ENCODE measurements around the gene PGBD2. TPM values are rescaled to one million over a fixed set of nuclear protein-coding genes. Genes with fewer than 3 reads are reported as not detected.
"Not testable (repeated sequence)": the region's sequence is repeated elsewhere in the genome, so short reads cannot be mapped to it uniquely, and the experiment has no call there.

The PGBD2 gene
- total RNA-seq, 4 donors from 2014 or later = 5.2 to 12.4 (median 9.7) TPM

DNA sequence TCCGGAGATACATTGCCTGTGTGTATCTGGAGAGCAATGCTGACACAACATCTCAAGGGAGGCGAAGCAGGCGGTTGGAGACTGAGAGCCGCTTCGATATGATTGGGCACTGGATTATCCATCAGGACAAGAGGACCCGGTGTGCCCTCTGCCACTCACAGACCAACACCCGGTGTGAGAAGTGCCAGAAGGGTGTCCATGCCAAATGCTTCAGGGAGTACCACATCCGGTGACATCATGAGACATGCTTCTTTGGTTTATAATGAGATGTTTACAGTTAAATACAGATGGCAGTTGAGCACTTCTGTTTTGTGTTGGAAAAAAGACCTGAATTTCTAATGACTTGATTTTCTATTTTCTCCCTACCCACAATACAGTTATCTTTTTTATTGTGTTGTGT is 12.1 kb downstream of the PGBD2 start:
- in situ Hi-C loops (cut with MboI; ENCODE audit: low pct_ligation_motif_present in 1 of 4, low pct_unique_long_range_greater_than_20kb in 1 of 4, low sequenced_read_pairs in 3 of 4) (no loop called here), intact Hi-C loops (cut with DNase I; ENCODE audit: low total_unique reads) (no loop called here)
- no peak for DNase-seq
- Histone ChIP-seq H3K36me3 (peaks cover 0 to 43% (median 19%) of the 10 kb centered on the region in 4 donors), H3K4me3 (no peak overlapping the region), H3K27me3 (no peaks in the 10 kb centered on the region), H3K4me1 (no peaks in the 10 kb centered on the region), H3K9me3 (no peaks in the 10 kb centered on the region), H3K27ac (no peak overlapping the region)
- WGBS, 2 donors (ENCODE audit: low coverage in 1 of 2) = 80 to 93% methylated on average over 1 to 8 of the region's 8 CpGs
- TF ChIP-seq EP300 (IDR thresholded peaks at IDR 0.05; ENCODE audit: low read depth) = no peak
- no peak for TF ChIP-seq POLR2AphosphoS5 (IDR thresholded peaks at IDR 0.05)
- no peak for TF ChIP-seq CTCF (IDR thresholded peaks at IDR 0.05)
- TF ChIP-seq POLR2A (IDR thresholded peaks at IDR 0.05) = no peak

DNA sequence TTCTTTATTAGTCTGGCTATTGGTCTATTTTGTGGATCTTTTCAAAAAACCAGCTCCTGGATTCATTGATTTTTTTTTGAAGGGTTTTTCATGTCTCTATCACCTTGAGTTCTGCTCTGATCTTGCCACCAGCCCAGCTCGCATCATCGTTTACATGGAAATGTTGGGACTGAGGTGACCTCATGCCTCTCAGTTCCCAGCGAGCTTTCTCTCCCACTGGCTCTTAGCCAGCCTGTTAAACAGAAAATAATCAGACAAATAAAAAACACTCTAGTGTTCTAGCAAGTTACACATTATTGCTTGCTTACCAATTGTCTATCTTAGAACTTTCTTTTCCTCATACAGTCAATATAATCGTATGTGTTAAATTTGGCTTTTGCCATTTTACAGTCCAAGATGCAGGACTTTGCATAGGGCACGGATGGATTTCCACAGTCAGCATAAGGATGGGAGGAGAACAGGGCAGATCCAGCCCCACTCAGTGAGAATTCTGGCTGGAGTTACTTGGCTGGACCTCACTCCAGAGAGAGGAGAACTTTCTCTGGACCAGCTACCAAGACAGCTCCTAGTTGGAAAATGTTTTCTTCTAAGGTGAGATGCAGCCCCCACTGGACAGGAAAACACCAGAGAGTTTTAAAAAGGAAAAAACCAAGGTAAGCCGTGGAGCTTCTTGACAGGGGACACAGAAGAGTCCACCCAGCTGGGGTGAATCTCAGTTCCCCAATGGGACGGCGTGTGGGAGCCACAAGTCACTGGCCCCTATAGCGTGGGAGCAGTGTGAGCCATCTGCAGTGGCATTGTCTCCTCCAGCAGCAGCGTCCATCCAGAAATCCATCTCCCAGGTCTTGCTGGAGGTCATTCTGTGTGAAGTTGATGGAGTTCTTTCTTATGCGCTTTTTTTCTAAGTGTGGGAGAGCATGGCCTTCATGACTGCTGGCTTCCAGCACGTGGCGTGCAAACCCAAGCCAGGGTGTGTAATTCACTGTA is 17.6 kb downstream of the PGBD2 start:
- no peaks in the 10 kb centered on the region for H3K9me3 ChIP-seq
- intact Hi-C loops (cut with DNase I; ENCODE audit: low total_unique reads) = no loop called here

GRCh38 chr1:248924696-248925532 is 18.9 kb downstream of the PGBD2 start:
- Histone ChIP-seq H3K4me3 (no peak overlapping the region), H3K9me3 (no peaks in the 10 kb centered on the region), H3K27ac (no peak overlapping the region), H3K36me3 (no peaks in the 10 kb centered on the region), H3K27me3 (no peaks in the 10 kb centered on the region), H3K4me1 (peaks cover 0 to 5% (median 2%) of the 10 kb centered on the region in 4 donors)
- in situ Hi-C loops (cut with MboI; ENCODE audit: low pct_ligation_motif_present in 1 of 4, low pct_unique_long_range_greater_than_20kb in 1 of 4, low sequenced_read_pairs in 3 of 4) = no loop called here
- no peak for TF ChIP-seq POLR2AphosphoS5 (IDR thresholded peaks at IDR 0.05)
- TF ChIP-seq CTCF (IDR thresholded peaks at IDR 0.05) = peak; percentile 49 to 63 (median 57)
- DNase-seq = peak; percentile 25
- intact Hi-C loops (cut with DNase I; ENCODE audit: low total_unique reads) = no loop called here
- WGBS, 2 donors (ENCODE audit: low coverage in 1 of 2) = 47 to 60% methylated on average over 10 of the region's 10 CpGs

More for the DNA sequence above, 17.6 kb downstream of the PGBD2 start:
- DNase-seq = no peak
- TF ChIP-seq POLR2A (IDR thresholded peaks at IDR 0.05) = no peak
- no peak for TF ChIP-seq CTCF (IDR thresholded peaks at IDR 0.05)
- no peak for TF ChIP-seq POLR2AphosphoS5 (IDR thresholded peaks at IDR 0.05)
- Histone ChIP-seq H3K36me3 (peaks cover 0 to 4% (median under 1%) of the 10 kb centered on the region in 4 donors), H3K27ac (no peak overlapping the region), H3K27me3 (no peaks in the 10 kb centered on the region), H3K4me3 (no peak overlapping the region), H3K4me1 (peaks cover 0 to 5% (median 2%) of the 10 kb centered on the region in 4 donors)
- in situ Hi-C loops (cut with MboI; ENCODE audit: low pct_ligation_motif_present in 1 of 4, low pct_unique_long_range_greater_than_20kb in 1 of 4, low sequenced_read_pairs in 3 of 4) = no loop called here
- 82 to 84% methylated on average over 10 to 13 of the region's 13 CpGs for WGBS, 2 donors (ENCODE audit: low coverage in 1 of 2)

DNA sequence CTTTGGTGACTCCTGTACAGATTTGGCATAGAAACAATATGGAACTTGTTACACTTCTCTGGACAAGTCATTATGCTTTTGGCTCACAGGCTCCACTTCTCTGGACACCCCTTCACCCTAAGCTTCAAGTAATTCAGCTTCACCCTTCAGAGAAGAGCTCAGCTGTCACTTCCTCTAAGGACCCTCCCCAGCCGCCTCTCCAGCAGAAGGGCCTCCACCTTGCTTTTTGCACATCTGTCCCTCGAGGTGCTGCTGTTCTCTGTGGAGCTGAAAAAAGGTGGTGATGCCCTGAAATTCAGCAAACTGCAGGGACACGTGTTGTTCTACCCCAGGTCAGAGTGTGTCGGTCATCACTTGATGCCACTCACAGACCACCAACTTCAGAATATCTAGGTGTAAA is 19.8 kb downstream of the PGBD2 start:
- DNase-seq; H3K4me3 ChIP-seq; intact Hi-C loops (cut with DNase I; ENCODE audit: low total_unique reads); H3K27ac ChIP-seq; H3K4me1 ChIP-seq; in situ Hi-C loops (cut with MboI; ENCODE audit: low pct_ligation_motif_present in 1 of 4, low pct_unique_long_range_greater_than_20kb in 1 of 4, low sequenced_read_pairs in 3 of 4); H3K9me3 ChIP-seq; H3K27me3 ChIP-seq; H3K36me3 ChIP-seq: not testable (repeated sequence)
- WGBS, 2 donors (ENCODE audit: low coverage in 1 of 2) = 65 to 86% methylated on average over 3 to 4 of the region's 4 CpGs
